GM23248 (cell line): ENCODE measurements around the gene SEPHS2. TPM values are rescaled to one million over a fixed set of nuclear protein-coding genes. Genes with fewer than 3 reads are reported as not detected.

ENCODE experiments used
- DNase-seq: peaks from one replicate; pipeline ENCODE4 v3.0.0-alpha.2; 2015
- H2AFZ ChIP-seq: fragments of 200-600 bp; sonication (generic); 2 replicates; pipeline ENCODE4 v1.6.1; 2016; ENCODE audit warnings: antibody characterized with exemption
- H3F3A ChIP-seq: fragments of 200-600 bp; sonication (generic); 2 replicates; pipeline ENCODE4 v1.6.1; 2016; ENCODE audit warnings: mild to moderate bottlenecking, antibody characterized with exemption, mixed run types; ENCODE audit not compliant: insufficient read depth
- H3K27ac ChIP-seq: fragments of 200-600 bp; sonication (generic); 2 replicates; pipeline ENCODE4 v1.5.1; 2016; ENCODE audit warnings: mild to moderate bottlenecking
- H3K27me3 ChIP-seq: fragments of 200-600 bp; sonication (generic); replicated peaks from 2 replicates; pipeline ENCODE4 v1.6.1; 2016; ENCODE audit warnings: mild to moderate bottlenecking; ENCODE audit not compliant: insufficient read depth
- H3K36me3 ChIP-seq: fragments of 200-600 bp; sonication (generic); 2 replicates; pipeline ENCODE4 v1.6.1; 2016; ENCODE audit warnings: low read depth, mild to moderate bottlenecking
- H3K4me1 ChIP-seq: fragments of 200-600 bp; sonication (generic); 2 replicates; pipeline ENCODE4 v1.6.1; 2016; ENCODE audit warnings: mild to moderate bottlenecking; ENCODE audit not compliant: insufficient read depth
- H3K4me2 ChIP-seq: fragments of 200-600 bp; sonication (generic); one replicate; pipeline ENCODE4 v1.6.1; 2016; ENCODE audit warnings: mild to moderate bottlenecking; ENCODE audit not compliant: unreplicated experiment
- H3K4me3 ChIP-seq: fragments of 200-600 bp; sonication (generic); 2 replicates; pipeline ENCODE4 v1.5.1; 2016; ENCODE audit warnings: mild to moderate bottlenecking
- H3K79me2 ChIP-seq: fragments of 200-600 bp; sonication (generic); 2 replicates; pipeline ENCODE4 v1.6.1; 2016; ENCODE audit warnings: mild to moderate bottlenecking; ENCODE audit not compliant: insufficient read depth
- H3K9ac ChIP-seq: fragments of 200-600 bp; sonication (generic); 2 replicates; pipeline ENCODE4 v1.6.1; 2016; ENCODE audit warnings: mild to moderate bottlenecking
- H3K9me2 ChIP-seq: fragments of 200-600 bp; sonication (generic); 2 replicates; pipeline ENCODE4 v1.6.1; 2016; ENCODE audit warnings: mixed run types, mild to moderate bottlenecking, moderate library complexity; ENCODE audit not compliant: insufficient read depth
- H3K9me3 ChIP-seq: fragments of 200-600 bp; sonication (generic); one replicate; pipeline ENCODE4 v1.6.1; 2017; ENCODE audit warnings: low read depth
- H4K20me1 ChIP-seq: fragments of 200-600 bp; sonication (generic); 2 replicates; pipeline ENCODE4 v1.6.0; 2016; ENCODE audit not compliant: insufficient read depth
- EZH2 ChIP-seq: fragments of 200-600 bp; sonication (generic); IDR thresholded peaks from 2 replicates; pipeline ENCODE4 v1.6.1; 2018; ENCODE audit warnings: antibody characterized with exemption, mild to moderate bottlenecking; ENCODE audit not compliant: insufficient read depth, poor library complexity, severe bottlenecking
- EZH2phosphoT487 ChIP-seq: fragments of 200-600 bp; sonication (generic); IDR thresholded peaks from 2 replicates; pipeline ENCODE4 v1.6.1; 2018; ENCODE audit warnings: antibody characterized with exemption, moderate library complexity, mild to moderate bottlenecking, low read depth; ENCODE audit not compliant: insufficient read depth
- WGBS, 2 experiments: methylation state at CpG; one replicate each; pipeline ENCODE4 v1.1.6; 2015 to 2017; ENCODE audit warnings: low lambda C conversion rate in 2 of 2, low coverage in 1 of 2; ENCODE audit errors: missing lambda C conversion rate in 2 of 2; 5-methylcytosine and 5-hydroxymethylcytosine counted together
- in situ Hi-C: fragments of 300-500 bp; cut with MboI; formaldehyde crosslinking; loops from 2 replicates; pipeline ENCODE4 v1.15.0; 2020
- polyA plus RNA-seq: library from polyadenylated mRNA; unstranded; fragments of >200 nt; fragmentation: Nextera tagmentation; extraction: Ambion mirVana; gene quantifications from 2 replicates; pipeline ENCODE4 v1.2.1, GENCODE V29; 2016
- total RNA-seq: library from RNA; depleted of rRNA; stranded (reverse); fragments of >200 nt; shearing (Covaris generic); gene quantifications from 2 replicates; pipeline ENCODE4 v1.2.3, GENCODE V29; 2014

The SEPHS2 gene
- total and polyA plus RNA-seq, 2 experiments from 2014 or later, result 6.2 to 26.9 TPM

- DNase-seq, result no peak
- Histone ChIP-seq H3K4me2 (no peak overlapping the region), H3K27me3 (no peaks in the 10 kb centered on the region), H3K4me1 (no peaks in the 10 kb centered on the region), H3K9ac (no peak overlapping the region), H4K20me1 (no peaks in the 10 kb centered on the region), H3K27ac (no peak overlapping the region), H2AFZ (no peak overlapping the region), H3K9me2 (no peaks in the 10 kb centered on the region), H3F3A (peaks cover 16% of the 10 kb centered on the region), H3K9me3 (no peaks in the 10 kb centered on the region), H3K36me3 (no peaks in the 10 kb centered on the region; the same call in 1 of the 2 replicates), H3K79me2 (no peaks in the 10 kb centered on the region), H3K4me3 (no peak overlapping the region)
- in situ Hi-C loops, result loop anchor here (25.0 kb wide), 1 partner anchor 309 kb away; the partner anchor contains the start of genes GDPD3 and MAPK3
- 92 to 96% methylated on average over 5 of the region's 5 CpGs for WGBS, 2 experiments
- TF ChIP-seq EZH2phosphoT487 (no peak), EZH2 (no peak)
Observed at GRCh38 chr16:30421010-30421409, 24.7 kb downstream of the SEPHS2 start.

- no peaks in the 10 kb centered on the region for H3K9me2 ChIP-seq
- H3F3A ChIP-seq, result peaks cover 24% of the 10 kb centered on the region
- no peaks in the 10 kb centered on the region for H3K36me3 ChIP-seq
- no peak overlapping the region for H3K4me2 ChIP-seq
- H2AFZ ChIP-seq, result peak overlapping the region; percentile 60
- H3K27ac ChIP-seq, result no peak overlapping the region
- DNase-seq, result no peak
- H4K20me1 ChIP-seq, result no peaks in the 10 kb centered on the region
- WGBS, 2 experiments, result 75 to 78% methylated on average over 28 to 30 of the region's 31 CpGs
- H3K4me1 ChIP-seq, result no peaks in the 10 kb centered on the region
- H3K9me3 ChIP-seq, result no peaks in the 10 kb centered on the region
- H3K4me3 ChIP-seq, result peak overlapping the region; percentile 69
- peak overlapping the region; percentile 58; the same call in 1 of the 2 replicates for H3K9ac ChIP-seq
- TF ChIP-seq EZH2phosphoT487, result no peak
- TF ChIP-seq EZH2, result no peak
- 0 out of 2 replicates have a peak, but pooled peaks cover 9% of the 10 kb centered on the region for H3K79me2 ChIP-seq
- in situ Hi-C loops, result loop anchor here (25.0 kb wide), 1 partner anchor 306 kb away; the partner anchor contains the start of genes GDPD3 and MAPK3
- no peaks in the 10 kb centered on the region for H3K27me3 ChIP-seq
Observed at GRCh38 chr16:30418350-30419181, 27.1 kb downstream of the SEPHS2 start.

- Histone ChIP-seq H3F3A (peaks cover 24% of the 10 kb centered on the region), H4K20me1 (no peaks in the 10 kb centered on the region), H3K27me3 (no peaks in the 10 kb centered on the region), H3K9ac (peak overlapping the region; percentile 58), H3K36me3 (peaks cover 5% of the 10 kb centered on the region; the same call in 1 of the 2 replicates), H2AFZ (peak overlapping the region; percentile 60), H3K9me3 (no peaks in the 10 kb centered on the region), H3K79me2 (0 out of 2 replicates have a peak, but pooled peaks cover 15% of the 10 kb centered on the region), H3K9me2 (no peaks in the 10 kb centered on the region), H3K27ac (0 out of 2 replicates have a peak overlapping the region, but pooled peaks have one; percentile 2), H3K4me1 (no peaks in the 10 kb centered on the region), H3K4me3 (peak overlapping the region; percentile 69), H3K4me2 (peak overlapping the region; percentile 65)
- peak; percentile 94 for DNase-seq
- in situ Hi-C loops, result loop anchor here (25.0 kb wide), 1 partner anchor 305 kb away; the partner anchor contains the start of genes GDPD3 and MAPK3
- 1 to 3% methylated on average over 85 to 117 of the region's 140 CpGs for WGBS, 2 experiments
- no peak for TF ChIP-seq EZH2
- no peak for TF ChIP-seq EZH2phosphoT487
Observed at GRCh38 chr16:30417529-30418349, 27.9 kb downstream of the SEPHS2 start.
